SK-N-MC (cell line): ENCODE results near the gene ELAVL1.

Experiments
- EZH2 ChIP-seq: fragments of 200-600 bp; sonication (generic); IDR thresholded peaks from one replicate; pipeline ENCODE4 v1.6.1; 2017; ENCODE audit warnings: antibody characterized with exemption
- POLR2AphosphoS5 ChIP-seq: IDR thresholded peaks from 2 replicates; pipeline ENCODE4 v1.6.1; 2012; ENCODE audit warnings: mild to moderate bottlenecking, low read depth, low read length, borderline replicate concordance

GRCh38 chr19:8000298-8001038 lies 5.0 kb downstream of the ELAVL1 start:
- TF ChIP-seq EZH2 (no peak), POLR2AphosphoS5 (no peak)
